ENCODE results near the gene DIS3L2.
A peak's percentile ranks its signal among the peaks of the same experiment; 100 is the strongest.
"Not testable (repeated sequence)": the region's sequence is repeated elsewhere in the genome, so short reads cannot be mapped to it uniquely, and the experiment has no call there.

The DIS3L2 gene

DNA sequence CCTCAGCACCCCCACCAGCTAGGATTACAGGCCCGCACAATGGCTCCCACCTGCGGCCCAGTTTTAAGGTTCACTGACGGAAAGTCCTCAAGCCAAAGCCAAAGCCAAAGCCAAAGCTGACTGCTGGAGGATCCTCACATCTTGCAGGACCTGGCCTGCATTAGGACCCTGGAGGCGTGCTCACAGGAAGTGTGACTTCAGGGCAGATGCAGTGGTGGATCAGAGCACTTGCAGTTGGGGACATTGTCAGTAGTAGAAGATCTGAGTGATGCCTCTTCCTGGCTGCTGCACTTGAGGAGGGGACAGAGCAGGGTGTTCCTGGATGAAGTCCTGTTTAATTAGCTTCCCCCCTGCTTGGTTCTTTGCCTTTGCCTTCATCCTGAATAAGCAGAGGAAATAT lies 348.1 kb downstream of the DIS3L2 start:
- DNase-seq, result no peak

- DNase-seq, result no peak
These were observed 348.6 kb downstream of the DIS3L2 start for GRCh38 chr2:232310121-232310520.

- no peak for DNase-seq
These were observed 349.2 kb downstream of the DIS3L2 start for GRCh38 chr2:232310696-232311095.

GRCh38 chr2:232313645-232314044 lies 352.1 kb downstream of the DIS3L2 start:
- DNase-seq, result not testable (repeated sequence)

- DNase-seq, result peak; percentile 72
These were observed 353.8 kb downstream of the DIS3L2 start for GRCh38 chr2:232315049-232315922.

DNA sequence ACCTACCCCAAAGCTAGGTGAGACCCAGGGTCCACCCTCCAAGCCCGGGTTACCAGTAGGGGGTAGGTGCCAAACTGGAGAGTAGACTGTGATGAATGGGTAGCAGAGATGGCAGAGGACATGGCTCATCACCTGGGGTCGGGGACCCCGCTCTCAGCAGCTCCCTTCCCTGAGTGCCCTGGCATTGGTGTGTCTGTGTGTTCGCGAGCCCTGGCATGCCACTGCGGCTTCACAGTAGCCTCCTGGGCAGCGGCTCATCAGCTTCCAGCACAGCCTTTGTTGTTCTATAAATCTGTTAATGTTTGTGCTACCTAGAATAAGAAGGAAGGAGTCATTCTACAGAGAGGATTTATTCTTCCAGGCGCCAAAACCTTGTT lies 354.4 kb downstream of the DIS3L2 start:
- DNase-seq, result no peak

DNA sequence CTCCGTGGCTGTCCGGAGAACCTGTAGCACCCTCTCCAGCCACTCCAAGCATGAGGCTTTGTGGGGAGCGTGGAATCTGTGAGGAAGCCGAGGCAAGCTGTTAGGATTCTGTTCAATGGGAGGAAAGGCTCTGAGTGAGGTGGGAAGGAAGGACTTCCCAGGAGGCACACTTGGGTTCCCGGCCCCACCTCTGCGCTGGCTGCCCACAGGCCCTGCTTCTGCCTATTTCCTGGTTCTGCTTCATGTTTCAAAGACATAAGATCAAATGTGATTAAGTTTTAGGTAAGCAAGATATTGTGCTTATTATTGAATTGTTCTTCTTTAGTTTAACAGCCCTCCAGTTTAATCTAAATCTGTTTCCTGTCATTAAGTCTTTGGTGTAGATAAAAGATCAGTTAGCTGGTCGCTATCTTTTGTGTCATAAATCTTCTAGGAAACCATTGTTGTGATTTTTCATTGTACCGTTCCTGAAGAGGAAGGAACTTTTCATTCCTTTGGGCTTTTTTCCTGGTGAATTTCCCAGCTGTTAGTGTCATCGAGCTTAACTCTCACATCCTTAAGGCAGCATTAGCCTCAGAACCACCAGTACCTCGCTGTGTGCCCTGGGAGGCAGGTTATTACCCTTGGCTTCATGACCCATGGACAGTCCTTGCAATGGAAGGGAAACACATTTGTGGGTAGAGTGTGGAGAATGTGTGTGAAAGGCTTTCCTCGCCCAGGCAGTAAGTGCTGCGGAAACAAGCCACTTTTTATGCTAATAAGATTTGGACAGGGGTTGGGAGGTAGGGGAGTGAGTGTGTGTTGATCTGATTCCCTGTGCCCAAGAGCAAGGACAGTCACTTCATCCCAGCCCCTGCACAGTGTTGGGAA lies 355.2 kb downstream of the DIS3L2 start:
- DNase-seq, result no peak

DNA sequence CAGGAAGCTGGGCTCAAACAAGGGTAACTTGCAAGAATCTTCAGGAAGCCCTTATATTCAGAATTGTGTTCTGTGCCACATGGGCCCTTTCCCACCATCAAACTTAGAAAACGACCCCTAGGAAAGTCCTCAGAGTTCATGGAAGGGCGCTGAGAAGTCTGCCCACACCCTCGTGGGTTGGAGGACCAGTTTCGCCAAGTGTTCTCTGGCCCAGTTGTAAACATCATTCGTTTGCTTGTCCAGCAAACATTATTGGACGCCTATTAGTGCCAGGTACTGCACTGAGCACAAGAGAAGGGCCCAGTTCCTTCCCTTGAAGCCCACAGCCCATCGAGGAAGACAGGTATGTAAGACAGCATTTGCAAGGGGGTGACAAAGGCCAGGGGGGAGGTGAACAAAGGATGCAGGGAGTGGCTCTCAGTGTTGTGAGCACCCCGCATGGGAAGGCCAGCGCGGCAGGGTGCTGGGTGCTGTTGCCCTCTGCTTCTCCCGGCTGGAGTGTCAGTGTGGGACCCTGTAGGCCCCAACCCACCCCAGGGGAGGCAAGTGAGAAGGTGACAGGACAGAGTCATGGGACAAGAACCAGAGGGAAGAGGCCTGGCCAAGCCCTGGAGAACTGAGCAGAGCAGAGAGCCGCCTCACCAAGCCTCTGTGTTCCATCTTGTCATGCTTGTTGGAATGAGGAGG lies 356.8 kb downstream of the DIS3L2 start:
- DNase-seq, result no peak

GRCh38 chr2:232319067-232319802 lies 357.7 kb downstream of the DIS3L2 start:
- DNase-seq, result no peak

GRCh38 chr2:232319803-232320442 lies 358.4 kb downstream of the DIS3L2 start:
- DNase-seq, result no peak

DNA sequence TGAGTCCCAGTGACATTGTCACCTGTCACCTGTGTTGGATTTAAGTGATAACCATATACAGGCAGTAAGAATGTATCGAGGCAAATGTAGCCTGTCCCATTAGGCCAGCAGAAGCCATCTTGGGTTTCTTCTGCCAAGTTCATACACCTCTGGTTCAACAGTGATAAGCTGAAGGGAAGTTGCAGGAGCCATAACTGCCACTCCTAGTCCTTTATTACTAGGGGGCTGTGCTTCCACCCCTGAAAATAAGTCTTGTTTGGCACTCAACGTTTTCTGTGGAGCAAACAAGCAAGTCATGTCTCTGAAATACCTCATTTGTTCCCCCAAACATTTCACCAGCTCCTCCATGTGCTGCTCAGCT lies 358.9 kb downstream of the DIS3L2 start:
- no peak for DNase-seq

DNA sequence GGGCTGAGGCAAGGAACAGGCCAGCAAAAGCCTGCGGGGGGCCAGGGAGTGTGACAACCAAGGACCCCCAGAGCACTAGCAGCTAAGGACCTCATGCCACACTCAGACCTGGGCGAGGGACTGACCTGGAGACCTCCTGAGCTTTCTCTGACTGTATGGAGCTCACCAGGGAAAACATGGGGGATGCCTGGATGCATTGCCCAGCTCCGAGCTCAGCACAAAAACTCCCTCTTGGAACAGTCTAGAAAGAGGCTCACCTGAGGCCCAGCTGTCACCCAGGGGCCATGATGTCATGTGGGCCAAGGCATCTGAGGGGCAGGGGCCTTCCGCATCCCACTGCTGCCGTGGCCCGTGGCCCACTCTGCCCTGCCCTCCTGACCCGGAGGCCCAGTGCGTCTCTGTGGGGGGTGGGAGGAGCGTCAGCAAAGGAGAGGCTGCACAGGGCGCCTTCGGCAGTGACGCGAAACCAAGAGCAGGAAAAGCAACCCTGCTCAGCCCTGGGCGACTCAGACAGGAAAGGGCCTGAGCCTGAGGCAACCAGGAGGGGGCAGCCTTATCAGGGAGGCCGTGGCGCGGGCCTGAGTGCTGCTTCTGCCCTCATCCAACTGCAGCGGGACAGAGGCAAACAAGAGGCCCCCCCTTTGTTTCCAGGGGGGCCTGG lies 359.8 kb downstream of the DIS3L2 start:
- DNase-seq, result no peak

GRCh38 chr2:232321817-232322559 lies 360.5 kb downstream of the DIS3L2 start:
- no peak for DNase-seq

- DNase-seq, result no peak
These were observed 361.2 kb downstream of the DIS3L2 start for GRCh38 chr2:232322560-232323327.

GRCh38 chr2:232323328-232323650 lies 361.8 kb downstream of the DIS3L2 start:
- no peak for DNase-seq

DNA sequence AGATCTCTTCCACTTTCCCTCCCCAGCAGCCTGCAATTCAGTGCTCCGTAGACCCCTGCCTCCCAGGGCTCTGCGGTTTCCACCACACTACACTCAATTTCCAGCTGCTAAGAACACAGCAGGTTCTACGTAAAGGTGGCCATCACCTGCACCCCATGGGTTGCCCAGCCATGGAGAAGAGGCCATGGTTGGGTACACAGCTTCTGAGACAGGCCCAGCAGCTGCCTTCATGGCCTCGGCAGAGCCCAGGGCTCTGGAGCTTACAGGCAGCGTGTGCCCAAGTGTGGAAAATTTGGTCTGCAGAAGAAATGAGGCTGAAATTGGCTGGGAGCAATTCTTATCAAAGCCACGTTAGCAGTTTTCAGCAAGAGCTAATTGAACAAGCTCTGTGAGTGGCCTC lies 362.5 kb downstream of the DIS3L2 start:
- DNase-seq, result not testable (repeated sequence)

DNA sequence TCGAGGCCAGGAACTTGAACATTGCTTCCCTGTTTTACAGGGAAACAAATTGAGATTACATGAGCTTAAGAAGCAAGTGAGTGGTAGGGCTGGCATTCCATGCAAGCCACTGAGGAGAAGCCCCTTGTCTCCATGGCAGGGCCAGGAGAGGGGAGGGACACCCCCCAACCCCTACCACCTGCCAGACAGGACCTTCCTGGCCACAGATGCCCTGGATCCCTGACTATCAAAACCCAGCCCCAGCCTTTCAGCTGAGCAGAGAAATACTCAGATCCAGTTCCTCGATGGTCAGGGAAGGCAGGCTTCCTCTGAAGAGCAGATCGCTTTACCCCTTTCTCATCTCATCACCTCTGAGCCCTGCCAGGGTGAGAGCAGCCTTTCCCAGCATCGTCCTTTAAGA lies 363.3 kb downstream of the DIS3L2 start:
- no peak for DNase-seq

- DNase-seq, result peak; percentile 10
These were observed 364.1 kb downstream of the DIS3L2 start for GRCh38 chr2:232325324-232326273.
